IMR-90 (cell line): ENCODE results near the gene HINT2. TPM values are rescaled to one million over a fixed set of nuclear protein-coding genes. Genes with fewer than 3 reads are reported as not detected.

Experiments used
- ATAC-seq: fragments of 200-7000 bp; cut with Tn5 transposase; 2 replicates; pipeline ENCODE4 v1.9.1; 2020; ENCODE audit warnings: low read depth, mild to moderate bottlenecking, moderate library complexity
- BruUV-seq: library from RNA; stranded (reverse); fragments of 400-500 nt; replicated peaks from 2 replicates; lab custom pipeline; 2021; lab: Mats Ljungman, UMichigan
- CTCF ChIA-PET: fragments of 300-600 bp; formaldehyde crosslinking; extraction: SDS; loops from one replicate; lab custom pipeline; 2021; ENCODE audit warnings: antibody characterized with exemption; lab: Yijun Ruan, JAX
- POLR2A ChIA-PET: fragments of 300-600 bp; sonication (Branson Sonifier 250); formaldehyde crosslinking; loops from one replicate; lab custom pipeline; 2022; ENCODE audit warnings: antibody characterized with exemption; ENCODE audit not compliant: unreplicated experiment; lab: Charles Lee
- DNase-seq: peaks from one replicate; pipeline ENCODE4 v3.0.0; 2013
- H2AFZ ChIP-seq: replicated peaks from 2 replicates; pipeline ENCODE3; 2013; ENCODE audit warnings: low read length, mild to moderate bottlenecking; ENCODE audit not compliant: poor library complexity
- H2AK5ac ChIP-seq: 2 replicates; pipeline ENCODE4 v1.6.1; 2013; ENCODE audit warnings: low read depth, low read length, inconsistent platforms
- H2AK9ac ChIP-seq: replicated peaks from 2 replicates; pipeline ENCODE3; 2013; ENCODE audit warnings: mild to moderate bottlenecking, low read depth, low read length, moderate library complexity; ENCODE audit not compliant: poor library complexity
- H2BK120ac ChIP-seq: 2 replicates; pipeline ENCODE4 v1.6.1; 2013; ENCODE audit warnings: low read depth, low read length, inconsistent platforms
- H2BK15ac ChIP-seq: 3 replicates; pipeline ENCODE4 v1.6.1; 2013; ENCODE audit warnings: low read depth, low read length, inconsistent platforms
- H2BK20ac ChIP-seq: 2 replicates; pipeline ENCODE4 v1.6.1; 2013; ENCODE audit warnings: low read depth, mild to moderate bottlenecking, inconsistent platforms, low read length, moderate library complexity
- H2BK5ac ChIP-seq: 2 replicates; pipeline ENCODE4 v1.6.1; 2013; ENCODE audit warnings: mild to moderate bottlenecking, low read depth, low read length, inconsistent platforms; ENCODE audit not compliant: poor library complexity, severe bottlenecking
- H3K14ac ChIP-seq: replicated peaks from 2 replicates; pipeline ENCODE4 v1.6.1; 2013; ENCODE audit warnings: low read depth, low read length, inconsistent platforms
- H3K18ac ChIP-seq: 2 replicates; pipeline ENCODE4 v1.6.1; 2013; ENCODE audit warnings: low read depth, low read length, control low read depth
- H3K23ac ChIP-seq: 2 replicates; pipeline ENCODE4 v1.6.1; 2013; ENCODE audit warnings: low read depth, low read length, inconsistent platforms
- H3K27ac ChIP-seq: 2 replicates; pipeline ENCODE4 v1.5.1; 2013; ENCODE audit warnings: mild to moderate bottlenecking, control low read depth, low read length; ENCODE audit not compliant: insufficient read depth
- H3K27me3 ChIP-seq: 2 replicates; pipeline ENCODE4 v1.6.1; 2013; ENCODE audit warnings: low read length; ENCODE audit not compliant: control insufficient read depth, insufficient read depth
- H3K36me3 ChIP-seq: 2 replicates; pipeline ENCODE4 v1.6.1; 2013; ENCODE audit warnings: low read length, mixed read lengths; ENCODE audit not compliant: control insufficient read depth, insufficient read depth
- H3K4ac ChIP-seq: 2 replicates; pipeline ENCODE4 v1.6.1; 2013; ENCODE audit warnings: low read depth, low read length, inconsistent platforms
- H3K4me1 ChIP-seq: 2 replicates; pipeline ENCODE4 v1.6.1; 2013; ENCODE audit warnings: low read length, mixed read lengths; ENCODE audit not compliant: control insufficient read depth, insufficient read depth
- H3K4me2 ChIP-seq: 2 replicates; pipeline ENCODE4 v1.6.1; 2013; ENCODE audit warnings: low read depth, mild to moderate bottlenecking, control low read depth, low read length, moderate library complexity
- H3K4me3 ChIP-seq: 2 replicates; pipeline ENCODE4 v1.5.1; 2013; ENCODE audit warnings: low read depth, mild to moderate bottlenecking, control low read depth, low read length, moderate library complexity; ENCODE audit not compliant: insufficient read depth
- H3K56ac ChIP-seq: 2 replicates; pipeline ENCODE4 v1.6.1; 2013; ENCODE audit warnings: low read length, inconsistent platforms; ENCODE audit not compliant: insufficient read depth; ENCODE audit errors: extremely low read depth
- H3K79me1 ChIP-seq, 2 experiments: 2 replicates each; pipeline ENCODE4 v1.6.1; 2013; ENCODE audit warnings: low read length in 2 of 2, inconsistent platforms in 1 of 2, low read depth in 1 of 2
- H3K9ac ChIP-seq: 2 replicates; pipeline ENCODE4 v1.6.1; 2013; ENCODE audit warnings: low read depth, low read length, control low read depth
- H3K9me1 ChIP-seq: 2 replicates; pipeline ENCODE4 v1.6.1; 2013; ENCODE audit warnings: low read length, inconsistent platforms; ENCODE audit not compliant: insufficient read depth
- H3K9me3 ChIP-seq: 2 replicates; pipeline ENCODE4 v1.6.1; 2013; ENCODE audit warnings: low read length; ENCODE audit not compliant: control insufficient read depth, insufficient read depth
- H4K20me1 ChIP-seq: 2 replicates; pipeline ENCODE4 v1.6.1; 2013; ENCODE audit warnings: low read length, inconsistent platforms; ENCODE audit not compliant: insufficient read depth
- H4K5ac ChIP-seq: 2 replicates; pipeline ENCODE4 v1.6.1; 2013; ENCODE audit warnings: mild to moderate bottlenecking, low read depth, low read length, control low read depth
- H4K8ac ChIP-seq, 2 experiments: 2 replicates each; pipeline ENCODE4 v1.6.1; 2013; ENCODE audit warnings: low read depth in 2 of 2, low read length in 2 of 2, control low read depth in 1 of 2, inconsistent platforms in 1 of 2
- H4K91ac ChIP-seq: 2 replicates; pipeline ENCODE4 v1.6.1; 2013; ENCODE audit warnings: low read depth, low read length, inconsistent platforms; ENCODE audit not compliant: insufficient read depth
- CEBPB ChIP-seq: IDR thresholded peaks from 2 replicates; pipeline ENCODE4 v1.6.1; 2012; ENCODE audit warnings: low read depth, low read length, improper control_type of control experiment
- MAZ ChIP-seq: IDR thresholded peaks from 2 replicates; pipeline ENCODE4 v1.6.1; 2012; ENCODE audit warnings: low read depth, mild to moderate bottlenecking, low read length, improper control_type of control experiment, moderate library complexity, borderline replicate concordance
- MXI1 ChIP-seq: IDR thresholded peaks from 2 replicates; pipeline ENCODE4 v1.6.1; 2012; ENCODE audit warnings: low read depth, mild to moderate bottlenecking, low read length, moderate library complexity, borderline replicate concordance
- RCOR1 ChIP-seq: IDR thresholded peaks from 2 replicates; pipeline ENCODE4 v1.6.1; 2012; ENCODE audit warnings: mild to moderate bottlenecking, low read length, improper control_type of control experiment; ENCODE audit not compliant: insufficient replicate concordance
- WGBS, 2 experiments: methylation state at CpG; one replicate each; pipeline versions ENCODE4 v1.1.5 to v1.1.7; 2013; ENCODE audit warnings: missing lambda C conversion rate in 2 of 2; ENCODE audit not compliant: insufficient read length in 1 of 2; ENCODE audit errors: extremely low coverage in 2 of 2; 5-methylcytosine and 5-hydroxymethylcytosine counted together
- dilution Hi-C: fragments of 300-500 bp; cut with HindIII; formaldehyde crosslinking; loops from one replicate; pipeline ENCODE4 v1.14.3; 2018; ENCODE audit warnings: low sequenced_read_pairs; ENCODE audit not compliant: unreplicated experiment
- in situ Hi-C: fragments of 300-500 bp; cut with MboI; formaldehyde crosslinking; loops from 3 replicates; pipeline ENCODE4 v1.14.3; 2019; ENCODE audit warnings: low sequenced_read_pairs, inconsistent platforms, mixed read lengths
- intact Hi-C: fragments of 100-400 bp; cut with micrococcal nuclease; formaldehyde crosslinking; loops from 2 replicates; pipeline ENCODE4 v1.10.0; 2022
- polyA plus RNA-seq, 3 experiments: library from polyadenylated mRNA; depleted of rRNA; stranded (reverse); fragments of >200 nt; gene quantifications; 2 replicates each; pipeline ENCODE4 v1.2.3, GENCODE V29; 2012; ENCODE audit warnings: low replicate concordance in 1 of 3
- total RNA-seq: library from RNA; depleted of rRNA; stranded (reverse); fragments of >200 nt; gene quantifications from 2 replicates; pipeline ENCODE4 v1.2.3, GENCODE V29; 2012
- TF ChIP-seq, protein P1 (sequence below): fragments of 150-350 bp; IDR thresholded peaks from 2 replicates; pipeline ENCODE4 v1.6.1; 2017; ENCODE audit warnings: mild to moderate bottlenecking, antibody characterized with exemption, low read length, low read depth
- TF ChIP-seq, protein P2 (sequence below): conservative IDR thresholded peaks from 2 replicates; pipeline ENCODE4 v1.5.1; 2012; ENCODE audit warnings: mild to moderate bottlenecking, low read depth, low read length, improper control_type of control experiment

Gene HINT2
- total and polyA plus RNA-seq, 2 of the 4 experiments (the other 2 are of a cell fraction): 7.5 to 20.6 TPM

GRCh38 chr9:35791297-35791921 is 23.4 kb downstream of the HINT2 start, which contains the start of gene NPR2:
Gene NPR2, plus strand, starts transcription at chr9:35791591. Its CDS starts 818 bp downstream, at chr9:35792409.
- Histone ChIP-seq H3K14ac (peak within 1 kb of the TSS; percentile 90), H3K27ac (peak within 1 kb of the TSS; percentile 89), H2BK5ac (peak within 1 kb of the TSS; percentile 69), H2BK20ac (peak within 1 kb of the TSS; percentile 68), H3K9me1 (peaks cover 34% of the 10 kb centered on the region), H2BK15ac (peak within 1 kb of the TSS; percentile 64; the same call in 2 of the 3 replicates), H2AK9ac (peak within 1 kb of the TSS; percentile 97), H3K56ac (peak within 1 kb of the TSS; percentile 61; the same call in 1 of the 2 replicates), H3K23ac (peak within 1 kb of the TSS; percentile 91), H3K27me3 (no peaks in the 10 kb centered on the region), H2AFZ (peak within 1 kb of the TSS; percentile 93), H4K91ac (peak within 1 kb of the TSS; percentile 82), H3K4me1 (peaks cover 28% of the 10 kb centered on the region), H3K79me1 (peaks cover 27 to 47% of the 10 kb centered on the region in 2 experiments), H3K18ac (peak within 1 kb of the TSS; percentile 97), H2BK120ac (peak within 1 kb of the TSS; percentile 79), H3K9me3 (no peaks in the 10 kb centered on the region), H3K9ac (peak within 1 kb of the TSS; percentile 90), H3K4me2 (peak within 1 kb of the TSS; percentile 98), H3K36me3 (no peaks in the 10 kb centered on the region), H4K5ac (peak within 1 kb of the TSS; percentile 100), H3K4me3 (peak within 1 kb of the TSS; percentile 89), H4K20me1 (no peaks in the 10 kb centered on the region), H4K8ac (peak within 1 kb of the TSS; percentile 96 to 99), H3K4ac (peak within 1 kb of the TSS; percentile 99), H2AK5ac (peak within 1 kb of the TSS; percentile 75)
- BruUV-seq: no TSS peak
- ChIA-PET CTCF (interaction anchor here (0.6 to 2.1 kb wide), 4 partner anchors 21 to 131 kb away, joined by 3 to 25 read pairs (median 4); partner anchors contain the start of gene SPAG8), POLR2A (interaction anchor here (0.7 kb wide), 1 partner anchor 10 kb away, joined by 3 read pairs; no protein-coding TSS in a partner anchor)
- WGBS, 2 experiments: 3% methylated on average over 28 of the region's 64 CpGs; no CpG with 5 or more reads in 1 of the 2 experiments
- ATAC-seq (peak; percentile 70), DNase-seq (peak; percentile 9)
- intact Hi-C loops: loop anchor here (2.0 kb wide), 1 partner anchor 21 kb away; the partner anchor contains the start of gene SPAG8
- in situ Hi-C loops: no loop called here
- dilution Hi-C loops: no loop called here
- TF ChIP-seq RCOR1: no peak
- TF ChIP-seq, protein P1, sequence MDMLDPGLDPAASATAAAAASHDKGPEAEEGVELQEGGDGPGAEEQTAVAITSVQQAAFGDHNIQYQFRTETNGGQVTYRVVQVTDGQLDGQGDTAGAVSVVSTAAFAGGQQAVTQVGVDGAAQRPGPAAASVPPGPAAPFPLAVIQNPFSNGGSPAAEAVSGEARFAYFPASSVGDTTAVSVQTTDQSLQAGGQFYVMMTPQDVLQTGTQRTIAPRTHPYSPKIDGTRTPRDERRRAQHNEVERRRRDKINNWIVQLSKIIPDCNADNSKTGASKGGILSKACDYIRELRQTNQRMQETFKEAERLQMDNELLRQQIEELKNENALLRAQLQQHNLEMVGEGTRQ: no peak
- TF ChIP-seq MXI1: no peak
- no peak for TF ChIP-seq CEBPB
- 0 out of 2 replicates have a peak, but pooled peaks have one; percentile 41 for TF ChIP-seq MAZ
- TF ChIP-seq, protein P2, sequence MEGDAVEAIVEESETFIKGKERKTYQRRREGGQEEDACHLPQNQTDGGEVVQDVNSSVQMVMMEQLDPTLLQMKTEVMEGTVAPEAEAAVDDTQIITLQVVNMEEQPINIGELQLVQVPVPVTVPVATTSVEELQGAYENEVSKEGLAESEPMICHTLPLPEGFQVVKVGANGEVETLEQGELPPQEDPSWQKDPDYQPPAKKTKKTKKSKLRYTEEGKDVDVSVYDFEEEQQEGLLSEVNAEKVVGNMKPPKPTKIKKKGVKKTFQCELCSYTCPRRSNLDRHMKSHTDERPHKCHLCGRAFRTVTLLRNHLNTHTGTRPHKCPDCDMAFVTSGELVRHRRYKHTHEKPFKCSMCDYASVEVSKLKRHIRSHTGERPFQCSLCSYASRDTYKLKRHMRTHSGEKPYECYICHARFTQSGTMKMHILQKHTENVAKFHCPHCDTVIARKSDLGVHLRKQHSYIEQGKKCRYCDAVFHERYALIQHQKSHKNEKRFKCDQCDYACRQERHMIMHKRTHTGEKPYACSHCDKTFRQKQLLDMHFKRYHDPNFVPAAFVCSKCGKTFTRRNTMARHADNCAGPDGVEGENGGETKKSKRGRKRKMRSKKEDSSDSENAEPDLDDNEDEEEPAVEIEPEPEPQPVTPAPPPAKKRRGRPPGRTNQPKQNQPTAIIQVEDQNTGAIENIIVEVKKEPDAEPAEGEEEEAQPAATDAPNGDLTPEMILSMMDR: no peak
